ENCODE data around the gene INHBE. TPM values are rescaled to one million over a fixed set of nuclear protein-coding genes. Genes with fewer than 3 reads are reported as not detected.

Gene INHBE
- total RNA-seq, 3 donors from 2014 or later (not counting 1 experiment from before 2014, with no cell fraction given) = not detected

- no peaks in the 10 kb centered on the region for H3K36me3 Mint-ChIP-seq
- H3K27me3 Mint-ChIP-seq (ENCODE audit: low read depth in 2 of 2) = no peaks in the 10 kb centered on the region
- ATAC-seq (peak; percentile 67 to 79 (median 76)), DNase-seq (peak in 1 of 2 donors; percentile 69)
- no peaks in the 10 kb centered on the region for H3K9me3 ChIP-seq (ENCODE audit: control insufficient read depth, insufficient read depth, low read length)
- intact Hi-C loops (cut with micrococcal nuclease) = loop anchor here (2.0 kb wide), 1 partner anchor 28 kb away; the partner anchor contains the start of gene GLI1
- H3K27ac ChIP-seq (ENCODE audit: low read length) = peak overlapping the region; percentile 99
- H3K36me3 ChIP-seq (ENCODE audit: control insufficient read depth, insufficient read depth, low read length) = no peaks in the 10 kb centered on the region
- peak overlapping the region; percentile 99 to 100 for H3K27ac Mint-ChIP-seq
- H3K9me3 Mint-ChIP-seq = no peaks in the 10 kb centered on the region
- peaks cover 19% of the 10 kb centered on the region for H3K4me1 ChIP-seq (ENCODE audit: control insufficient read depth, insufficient read depth, low read length)
- no peaks in the 10 kb centered on the region for H3K27me3 ChIP-seq (ENCODE audit: control insufficient read depth, insufficient read depth, low read length)
- H3K4me1 Mint-ChIP-seq = peaks cover 33 to 37% of the 10 kb centered on the region in 2 donors
- peak overlapping the region; percentile 68 for H3K4me3 ChIP-seq (ENCODE audit: low read length)
- no peak for TF ChIP-seq CTCF (IDR thresholded peaks at IDR 0.05)
- under 1% methylated on average over 74 of the region's 74 CpGs for WGBS (ENCODE audit: insufficient coverage)
- H3K4me3 Mint-ChIP-seq = peak overlapping the region; percentile 97
Observed at GRCh38 chr12:57430112-57430930, 24.8 kb upstream of the INHBE start.

GRCh38 chr12:57430931-57431566 lies 24.1 kb upstream of the INHBE start, which contains the start of gene R3HDM2:
Gene R3HDM2 (minus strand): TSS chr12:57431043. CDS start chr12:57310428, 120,615 bp downstream.
- no peaks in the 10 kb centered on the region for H3K27me3 Mint-ChIP-seq (ENCODE audit: low read depth in 2 of 2)
- H3K36me3 ChIP-seq (ENCODE audit: control insufficient read depth, insufficient read depth, low read length) = no peaks in the 10 kb centered on the region
- H3K4me1 Mint-ChIP-seq = peaks cover 35 to 41% of the 10 kb centered on the region in 2 donors
- peak; percentile 95 to 98 for DNase-seq
- intact Hi-C loops (cut with micrococcal nuclease) = loop anchor here (2.0 kb wide), 1 partner anchor 28 kb away; the partner anchor contains the start of gene GLI1
- H3K27ac ChIP-seq (ENCODE audit: low read length) = peak within 1 kb of the TSS; percentile 99
- no peak for TF ChIP-seq CTCF (IDR thresholded peaks at IDR 0.05)
- peak within 1 kb of the TSS; percentile 99 to 100 for H3K27ac Mint-ChIP-seq
- ATAC-seq = peak; percentile 86 to 93 (median 88)
- under 1% methylated on average over 35 of the region's 41 CpGs for WGBS (ENCODE audit: insufficient coverage)
- no peaks in the 10 kb centered on the region for H3K36me3 Mint-ChIP-seq
- H3K27me3 ChIP-seq (ENCODE audit: control insufficient read depth, insufficient read depth, low read length) = no peaks in the 10 kb centered on the region
- peak within 1 kb of the TSS; percentile 68 for H3K4me3 ChIP-seq (ENCODE audit: low read length)
- peaks cover 26% of the 10 kb centered on the region for H3K4me1 ChIP-seq (ENCODE audit: control insufficient read depth, insufficient read depth, low read length)
- peak within 1 kb of the TSS; percentile 97 for H3K4me3 Mint-ChIP-seq
- no peaks in the 10 kb centered on the region for H3K9me3 ChIP-seq (ENCODE audit: control insufficient read depth, insufficient read depth, low read length)
- H3K9me3 Mint-ChIP-seq = no peaks in the 10 kb centered on the region

GRCh38 chr12:57431654-57432188 lies 23.4 kb upstream of the INHBE start:
- no peaks in the 10 kb centered on the region for H3K9me3 Mint-ChIP-seq
- Histone ChIP-seq H3K27ac (ENCODE audit: low read length) (peak overlapping the region; percentile 99), H3K4me3 (ENCODE audit: low read length) (peak overlapping the region; percentile 68), H3K36me3 (ENCODE audit: control insufficient read depth, insufficient read depth, low read length) (no peaks in the 10 kb centered on the region), H3K27me3 (ENCODE audit: control insufficient read depth, insufficient read depth, low read length) (no peaks in the 10 kb centered on the region), H3K9me3 (ENCODE audit: control insufficient read depth, insufficient read depth, low read length) (no peaks in the 10 kb centered on the region), H3K4me1 (ENCODE audit: control insufficient read depth, insufficient read depth, low read length) (peaks cover 26% of the 10 kb centered on the region)
- peak overlapping the region; percentile 97 for H3K4me3 Mint-ChIP-seq
- 91% methylated on average over 9 of the region's 11 CpGs for whole genome bisulfite sequencing (ENCODE audit: insufficient coverage)
- no peaks in the 10 kb centered on the region for H3K27me3 Mint-ChIP-seq (ENCODE audit: low read depth in 2 of 2)
- ATAC-seq (no peak), DNase-seq (no peak)
- no peak for TF ChIP-seq CTCF (IDR thresholded peaks at IDR 0.05)
- H3K27ac Mint-ChIP-seq = peak overlapping the region; percentile 99 to 100
- H3K4me1 Mint-ChIP-seq = peaks cover 35 to 41% of the 10 kb centered on the region in 2 donors
- intact Hi-C loops (cut with micrococcal nuclease) = loop anchor here (2.0 kb wide), 1 partner anchor 27 kb away; the partner anchor contains the start of gene GLI1
- no peaks in the 10 kb centered on the region for H3K36me3 Mint-ChIP-seq
